GM10266 (cell line): ENCODE data around the gene PLXNA2.

Experiments
- DNase-seq: peaks from one replicate; pipeline ENCODE4 v3.0.0; 2012; ENCODE audit errors: extremely low spot score
- TF ChIP-seq, protein P1 (sequence below): IDR thresholded peaks from 2 replicates; pipeline ENCODE4 v1.5.1; 2012; ENCODE audit warnings: mild to moderate bottlenecking, low read depth; ENCODE audit not compliant: control insufficient read depth, insufficient read depth; ENCODE audit errors: missing control alignments

PLXNA2 gene

DNA sequence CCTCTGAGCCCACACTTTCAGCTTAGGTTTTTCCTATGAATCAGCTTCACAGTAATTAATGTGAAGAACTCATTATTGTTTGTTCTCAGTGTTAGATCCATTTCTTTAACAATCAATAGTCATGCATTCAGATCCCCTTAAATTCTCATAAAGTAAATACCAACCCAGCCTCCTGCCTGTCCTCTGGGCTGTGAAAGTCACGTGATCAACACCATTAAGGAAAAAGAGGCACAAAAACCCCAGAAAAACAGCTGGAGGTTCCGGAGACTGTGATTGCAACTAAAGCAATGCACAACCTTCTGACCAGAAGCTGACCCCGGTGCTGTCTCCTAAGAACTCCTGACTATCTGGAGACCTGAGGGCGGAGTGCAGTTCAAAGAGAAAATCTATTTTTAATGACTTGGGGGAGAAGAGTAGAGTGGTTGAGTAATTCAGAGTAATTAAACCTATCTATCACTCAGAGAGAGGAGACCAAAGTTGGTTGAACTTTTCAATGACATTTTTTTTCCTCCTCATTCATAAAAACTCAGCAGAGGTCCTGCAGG lies 132.5 kb downstream of the PLXNA2 start:
- TF ChIP-seq, protein P1, sequence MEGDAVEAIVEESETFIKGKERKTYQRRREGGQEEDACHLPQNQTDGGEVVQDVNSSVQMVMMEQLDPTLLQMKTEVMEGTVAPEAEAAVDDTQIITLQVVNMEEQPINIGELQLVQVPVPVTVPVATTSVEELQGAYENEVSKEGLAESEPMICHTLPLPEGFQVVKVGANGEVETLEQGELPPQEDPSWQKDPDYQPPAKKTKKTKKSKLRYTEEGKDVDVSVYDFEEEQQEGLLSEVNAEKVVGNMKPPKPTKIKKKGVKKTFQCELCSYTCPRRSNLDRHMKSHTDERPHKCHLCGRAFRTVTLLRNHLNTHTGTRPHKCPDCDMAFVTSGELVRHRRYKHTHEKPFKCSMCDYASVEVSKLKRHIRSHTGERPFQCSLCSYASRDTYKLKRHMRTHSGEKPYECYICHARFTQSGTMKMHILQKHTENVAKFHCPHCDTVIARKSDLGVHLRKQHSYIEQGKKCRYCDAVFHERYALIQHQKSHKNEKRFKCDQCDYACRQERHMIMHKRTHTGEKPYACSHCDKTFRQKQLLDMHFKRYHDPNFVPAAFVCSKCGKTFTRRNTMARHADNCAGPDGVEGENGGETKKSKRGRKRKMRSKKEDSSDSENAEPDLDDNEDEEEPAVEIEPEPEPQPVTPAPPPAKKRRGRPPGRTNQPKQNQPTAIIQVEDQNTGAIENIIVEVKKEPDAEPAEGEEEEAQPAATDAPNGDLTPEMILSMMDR: no peak
- DNase-seq: no peak

DNA sequence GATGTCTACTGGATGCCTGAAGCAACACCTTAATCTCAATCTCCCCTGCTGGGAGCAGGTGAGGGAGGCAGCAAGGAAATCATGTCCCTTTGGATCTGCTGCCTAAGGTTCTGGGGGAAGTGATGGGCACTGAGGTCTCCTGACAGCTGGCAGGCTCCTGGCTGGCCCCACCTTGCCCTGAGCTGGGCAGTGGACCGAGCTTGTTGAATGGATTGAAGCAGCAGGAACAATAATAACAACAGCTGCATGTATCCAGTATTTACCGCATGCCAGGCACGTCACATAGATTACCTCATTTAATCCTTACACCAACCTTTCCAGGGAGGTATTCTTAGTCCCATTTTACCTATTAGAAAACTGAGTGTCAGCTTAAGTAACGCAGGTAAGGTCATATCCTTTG lies 133.9 kb downstream of the PLXNA2 start:
- TF ChIP-seq, protein P1: no peak
- DNase-seq: no peak

DNA sequence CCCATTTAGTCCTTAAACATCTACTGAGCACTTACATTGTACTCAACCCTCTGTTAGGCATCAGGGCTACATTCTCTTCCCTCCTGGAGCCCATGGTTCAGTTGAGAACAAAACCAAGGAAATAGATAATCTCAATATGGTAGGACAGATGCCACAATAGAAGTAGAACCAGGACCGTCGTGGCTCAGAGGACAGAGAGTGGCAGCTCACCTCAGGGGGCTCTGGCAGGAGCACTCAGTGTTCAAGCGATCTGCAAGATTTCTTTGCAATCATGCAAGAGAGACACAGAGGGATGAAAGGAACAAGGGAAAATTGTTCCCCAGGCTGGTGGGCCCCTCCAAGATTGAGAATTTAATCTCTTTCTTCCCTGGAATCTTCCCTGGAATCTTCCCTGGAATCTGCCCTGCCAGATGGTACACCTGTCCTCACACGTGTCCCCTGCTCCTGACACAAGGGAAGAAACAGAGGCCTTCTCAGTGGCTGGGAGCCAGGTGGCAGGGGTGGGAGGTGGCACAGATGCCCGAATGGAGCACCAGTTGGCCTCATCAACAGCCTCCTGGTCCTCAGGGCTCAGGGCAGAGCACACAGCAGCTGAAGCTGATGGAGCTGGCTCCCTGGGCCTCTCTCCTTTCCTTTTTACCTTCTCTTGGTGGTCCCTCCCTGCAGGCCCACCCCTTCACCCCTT lies 135.4 kb downstream of the PLXNA2 start:
- TF ChIP-seq, protein P1: no peak

DNA sequence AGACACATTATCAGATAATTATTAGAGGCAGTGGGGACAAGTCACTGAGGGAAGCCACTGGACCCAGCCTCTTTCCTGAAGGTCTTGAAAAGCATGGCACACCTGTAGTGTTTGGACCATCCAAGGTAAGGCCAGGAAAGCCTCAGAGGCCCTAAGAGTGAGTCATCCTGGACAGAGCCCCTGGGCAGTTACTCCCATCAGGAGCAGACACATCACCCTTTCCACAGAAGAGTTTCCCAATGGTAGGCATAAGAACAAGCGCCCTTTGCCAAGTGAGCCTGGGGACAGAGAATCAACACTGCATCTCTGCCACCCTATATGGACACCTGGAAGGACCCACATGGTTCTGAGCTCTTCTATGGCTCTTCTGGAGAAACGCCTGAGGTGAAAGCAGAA lies 136.0 kb downstream of the PLXNA2 start:
- DNase-seq: no peak

More for the DNA sequence above, 135.4 kb downstream of the PLXNA2 start:
- DNase-seq: no peak

DNA sequence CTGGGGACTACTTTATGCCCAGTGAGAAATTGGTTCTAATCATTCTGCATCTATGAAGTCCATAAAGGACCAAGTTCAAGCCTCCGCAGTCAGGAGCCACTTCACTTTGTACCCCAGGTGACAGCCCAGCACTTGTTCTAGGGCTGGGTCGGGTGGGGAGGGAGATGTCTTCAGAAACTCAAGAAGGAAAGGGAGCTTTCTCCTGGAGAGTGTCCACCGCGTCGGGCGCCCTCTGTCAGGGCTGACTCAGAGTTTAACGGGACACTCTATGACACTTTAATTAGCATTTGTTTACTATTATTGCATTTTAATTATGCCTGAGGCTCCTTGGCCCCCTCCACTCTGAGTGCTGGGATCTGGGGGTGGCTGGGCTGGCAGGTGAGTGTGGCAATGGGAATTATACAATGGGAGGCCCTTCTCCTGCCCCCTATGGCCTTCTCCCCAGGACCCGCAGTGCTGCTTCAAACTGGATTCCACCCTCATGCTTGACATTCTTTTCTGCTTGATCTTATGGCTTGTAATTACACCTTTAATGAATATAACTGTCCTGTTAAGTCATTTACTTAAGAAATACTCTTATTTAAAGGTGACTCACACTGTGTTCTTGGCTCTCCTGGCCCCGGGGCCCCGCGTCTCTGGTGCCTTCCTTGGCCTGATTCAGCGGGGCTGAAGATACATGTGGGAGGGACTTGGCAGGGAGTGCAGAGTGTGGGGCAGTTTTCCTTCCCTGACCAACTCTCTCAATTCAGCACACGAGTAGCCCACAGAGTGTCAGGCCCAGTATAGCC lies 136.6 kb downstream of the PLXNA2 start:
- no peak for DNase-seq
- TF ChIP-seq, protein P1: no peak

More for the DNA sequence above, 136.0 kb downstream of the PLXNA2 start:
- TF ChIP-seq, protein P1: no peak

DNA sequence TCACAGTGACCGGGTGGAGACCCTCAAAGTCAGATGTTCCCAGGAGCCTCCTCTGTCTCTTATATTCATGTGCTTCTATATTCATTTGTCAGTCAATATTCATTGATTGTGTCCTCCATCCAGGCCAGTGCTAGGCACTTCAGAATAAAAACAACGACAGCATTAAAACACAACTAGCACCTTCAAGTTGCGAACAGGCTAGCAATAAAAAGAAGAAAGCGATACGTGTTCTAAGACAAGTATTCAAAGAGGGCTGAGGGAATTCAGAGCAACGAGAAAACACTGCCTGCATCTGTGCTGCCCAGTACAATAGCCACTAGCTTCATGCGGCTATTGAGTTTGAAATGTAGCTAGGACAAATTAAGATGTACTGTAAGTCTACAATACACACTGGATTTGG lies 138.0 kb downstream of the PLXNA2 start:
- DNase-seq: no peak
- TF ChIP-seq, protein P1: no peak

DNA sequence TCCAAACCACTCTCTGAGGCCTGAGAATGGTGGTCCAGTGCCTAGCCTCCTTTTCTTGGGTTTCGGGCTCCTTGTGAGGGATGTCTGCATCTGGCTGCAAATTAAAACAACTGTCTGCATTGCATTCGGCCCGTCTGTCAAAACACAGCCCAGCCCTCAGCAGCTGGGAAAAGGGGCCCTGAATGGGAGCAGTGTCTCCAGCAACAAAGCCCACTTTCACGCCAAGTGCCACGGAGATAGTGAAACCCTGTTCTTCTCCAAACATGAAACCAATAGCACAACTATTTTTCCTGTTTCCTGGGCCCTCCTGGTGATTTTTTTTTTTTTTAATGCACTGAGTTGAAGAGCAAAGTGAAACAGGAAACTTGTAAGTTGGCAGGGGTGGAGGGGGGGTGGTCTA lies 138.4 kb downstream of the PLXNA2 start:
- no peak for DNase-seq
- TF ChIP-seq, protein P1: no peak
